GM18519 (cell line): ENCODE measurements around the gene ICAM5.
"Not testable (repeated sequence)": the region's sequence is repeated elsewhere in the genome, so short reads cannot be mapped to it uniquely, and the experiment has no call there.

Experiments
- ATAC-seq: cut with Tn5 transposase; IDR thresholded peaks from one replicate; pipeline ENCODE4 v1.9.1; 2021; ENCODE audit warnings: mild to moderate bottlenecking, moderate library complexity; ENCODE audit not compliant: unreplicated experiment, low FRiP score

ICAM5 gene

DNA sequence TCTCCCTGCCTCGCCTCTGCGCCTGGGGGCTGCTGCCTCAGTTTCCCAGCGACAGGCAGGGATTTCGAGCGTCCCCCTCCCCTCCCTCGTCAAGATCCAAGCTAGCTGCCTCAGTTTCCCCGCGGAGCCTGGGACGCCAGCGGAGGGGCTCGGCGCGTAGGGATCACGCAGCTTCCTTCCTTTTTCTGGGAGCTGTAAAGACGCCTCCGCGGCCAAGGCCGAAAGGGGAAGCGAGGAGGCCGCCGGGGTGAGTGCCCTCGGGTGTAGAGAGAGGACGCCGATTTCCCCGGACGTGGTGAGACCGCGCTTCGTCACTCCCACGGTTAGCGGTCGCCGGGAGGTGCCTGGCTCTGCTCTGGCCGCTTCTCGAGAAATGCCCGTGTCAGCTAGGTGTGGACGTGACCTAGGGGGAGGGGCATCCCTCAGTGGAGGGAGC lies 19.6 kb upstream of the ICAM5 start:
- ATAC-seq: peak; percentile 9

- peak; percentile 42 for ATAC-seq
Observed at GRCh38 chr19:10270616-10271394, 18.9 kb upstream of the ICAM5 start, which contains the start of gene ICAM1. ICAM1 (plus strand) TSS chr19:10271120; CDS start chr19:10271160, 40 bp downstream.

GRCh38 chr19:10271543-10272086 lies 18.1 kb upstream of the ICAM5 start:
- ATAC-seq: no peak

GRCh38 chr19:10274589-10274988 lies 15.2 kb upstream of the ICAM5 start:
- ATAC-seq: no peak

- no peak for ATAC-seq
Observed at GRCh38 chr19:10277795-10278589, 11.8 kb upstream of the ICAM5 start.

- no peak for ATAC-seq
Observed at GRCh38 chr19:10278935-10279334, 10.8 kb upstream of the ICAM5 start.

- ATAC-seq: no peak
Observed at GRCh38 chr19:10279737-10280442, 9.9 kb upstream of the ICAM5 start.

- ATAC-seq: not testable (repeated sequence)
Observed at GRCh38 chr19:10282043-10282442, 7.7 kb upstream of the ICAM5 start.

DNA sequence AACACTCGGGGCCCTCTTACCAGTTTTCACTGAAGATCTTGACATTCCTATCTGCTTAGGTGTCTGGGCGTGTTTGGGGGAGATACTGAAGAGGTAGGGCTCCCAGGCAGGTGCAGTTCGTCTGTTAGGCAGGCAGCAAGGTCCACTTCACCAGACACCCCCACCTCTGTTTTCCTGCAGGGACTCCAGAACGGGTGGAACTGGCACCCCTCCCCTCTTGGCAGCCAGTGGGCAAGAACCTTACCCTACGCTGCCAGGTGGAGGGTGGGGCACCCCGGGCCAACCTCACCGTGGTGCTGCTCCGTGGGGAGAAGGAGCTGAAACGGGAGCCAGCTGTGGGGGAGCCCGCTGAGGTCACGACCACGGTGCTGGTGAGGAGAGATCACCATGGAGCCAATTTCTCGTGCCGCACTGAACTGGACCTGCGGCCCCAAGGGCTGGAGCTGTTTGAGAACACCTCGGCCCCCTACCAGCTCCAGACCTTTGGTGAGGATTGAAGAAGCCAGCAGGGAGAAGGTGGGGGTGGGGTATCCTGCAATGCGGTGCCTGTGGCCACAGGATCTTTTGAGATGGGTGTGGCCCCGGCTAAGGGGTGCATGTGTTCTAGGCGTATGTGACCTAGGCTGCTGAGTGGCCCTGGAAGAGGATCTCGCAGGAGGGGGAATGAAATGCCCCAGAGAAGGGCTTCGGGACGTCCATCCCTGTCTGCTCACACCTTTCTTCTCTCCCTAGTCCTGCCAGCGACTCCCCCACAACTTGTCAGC lies 6.3 kb upstream of the ICAM5 start:
- no peak for ATAC-seq

DNA sequence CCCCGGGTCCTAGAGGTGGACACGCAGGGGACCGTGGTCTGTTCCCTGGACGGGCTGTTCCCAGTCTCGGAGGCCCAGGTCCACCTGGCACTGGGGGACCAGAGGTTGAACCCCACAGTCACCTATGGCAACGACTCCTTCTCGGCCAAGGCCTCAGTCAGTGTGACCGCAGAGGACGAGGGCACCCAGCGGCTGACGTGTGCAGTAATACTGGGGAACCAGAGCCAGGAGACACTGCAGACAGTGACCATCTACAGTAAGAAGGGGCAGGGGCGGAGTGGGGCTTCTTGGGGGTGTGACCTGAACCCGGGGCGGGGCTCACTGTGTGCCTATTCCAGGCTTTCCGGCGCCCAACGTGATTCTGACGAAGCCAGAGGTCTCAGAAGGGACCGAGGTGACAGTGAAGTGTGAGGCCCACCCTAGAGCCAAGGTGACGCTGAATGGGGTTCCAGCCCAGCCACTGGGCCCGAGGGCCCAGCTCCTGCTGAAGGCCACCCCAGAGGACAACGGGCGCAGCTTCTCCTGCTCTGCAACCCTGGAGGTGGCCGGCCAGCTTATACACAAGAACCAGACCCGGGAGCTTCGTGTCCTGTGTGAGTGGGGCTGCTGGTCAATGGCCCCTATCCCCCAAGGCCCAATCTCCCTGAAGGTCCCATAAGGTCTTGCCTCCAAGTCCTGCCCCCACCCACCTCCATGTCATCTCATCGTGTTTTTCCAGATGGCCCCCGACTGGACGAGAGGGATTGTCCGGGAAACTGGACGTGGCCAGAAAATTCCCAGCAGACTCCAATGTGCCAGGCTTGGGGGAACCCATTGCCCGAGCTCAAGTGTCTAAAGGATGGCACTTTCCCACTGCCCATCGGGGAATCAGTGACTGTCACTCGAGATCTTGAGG lies 5.4 kb upstream of the ICAM5 start:
- ATAC-seq: no peak

DNA sequence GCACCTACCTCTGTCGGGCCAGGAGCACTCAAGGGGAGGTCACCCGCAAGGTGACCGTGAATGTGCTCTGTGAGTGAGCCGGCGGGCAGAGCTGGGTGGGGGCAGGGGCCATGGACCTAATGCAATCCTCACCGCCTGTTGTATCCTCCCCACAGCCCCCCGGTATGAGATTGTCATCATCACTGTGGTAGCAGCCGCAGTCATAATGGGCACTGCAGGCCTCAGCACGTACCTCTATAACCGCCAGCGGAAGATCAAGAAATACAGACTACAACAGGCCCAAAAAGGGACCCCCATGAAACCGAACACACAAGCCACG lies 4.8 kb upstream of the ICAM5 start:
- ATAC-seq: no peak

GRCh38 chr19:10285393-10285792 lies 4.4 kb upstream of the ICAM5 start:
- no peak for ATAC-seq

DNA sequence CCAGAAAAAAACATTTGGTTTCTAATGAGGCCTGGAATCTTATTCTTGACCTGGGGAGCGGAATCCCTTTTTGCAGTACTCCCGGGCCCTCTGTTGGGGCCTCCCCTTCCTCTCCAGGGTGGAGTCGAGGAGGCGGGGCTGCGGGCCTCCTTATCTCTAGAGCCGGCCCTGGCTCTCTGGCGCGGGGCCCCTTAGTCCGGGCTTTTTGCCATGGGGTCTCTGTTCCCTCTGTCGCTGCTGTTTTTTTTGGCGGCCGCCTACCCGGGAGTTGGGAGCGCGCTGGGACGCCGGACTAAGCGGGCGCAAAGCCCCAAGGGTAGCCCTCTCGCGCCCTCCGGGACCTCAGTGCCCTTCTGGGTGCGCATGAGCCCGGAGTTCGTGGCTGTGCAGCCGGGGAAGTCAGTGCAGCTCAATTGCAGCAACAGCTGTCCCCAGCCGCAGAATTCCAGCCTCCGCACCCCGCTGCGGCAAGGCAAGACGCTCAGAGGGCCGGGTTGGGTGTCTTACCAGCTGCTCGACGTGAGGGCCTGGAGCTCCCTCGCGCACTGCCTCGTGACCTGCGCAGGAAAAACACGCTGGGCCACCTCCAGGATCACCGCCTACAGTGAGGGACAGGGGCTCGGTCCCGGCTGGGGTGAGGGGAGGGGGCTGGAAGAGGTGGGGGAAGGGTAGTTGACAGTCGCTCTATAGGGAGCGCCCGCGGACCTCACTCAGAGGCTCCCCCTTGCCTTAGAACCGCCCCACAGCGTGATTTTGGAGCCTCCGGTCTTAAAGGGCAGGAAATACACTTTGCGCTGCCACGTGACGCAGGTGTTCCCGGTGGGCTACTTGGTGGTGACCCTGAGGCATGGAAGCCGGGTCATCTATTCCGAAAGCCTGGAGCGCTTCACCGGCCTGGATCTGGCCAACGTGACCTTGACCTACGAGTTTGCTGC lies 2.7 kb upstream of the ICAM5 start, which contains the start of gene ICAM4:
ICAM4 (plus strand) TSS at position 153 of the 935 bp plus-strand sequence; CDS start at position 211, 58 bp downstream.
- ATAC-seq: no peak

DNA sequence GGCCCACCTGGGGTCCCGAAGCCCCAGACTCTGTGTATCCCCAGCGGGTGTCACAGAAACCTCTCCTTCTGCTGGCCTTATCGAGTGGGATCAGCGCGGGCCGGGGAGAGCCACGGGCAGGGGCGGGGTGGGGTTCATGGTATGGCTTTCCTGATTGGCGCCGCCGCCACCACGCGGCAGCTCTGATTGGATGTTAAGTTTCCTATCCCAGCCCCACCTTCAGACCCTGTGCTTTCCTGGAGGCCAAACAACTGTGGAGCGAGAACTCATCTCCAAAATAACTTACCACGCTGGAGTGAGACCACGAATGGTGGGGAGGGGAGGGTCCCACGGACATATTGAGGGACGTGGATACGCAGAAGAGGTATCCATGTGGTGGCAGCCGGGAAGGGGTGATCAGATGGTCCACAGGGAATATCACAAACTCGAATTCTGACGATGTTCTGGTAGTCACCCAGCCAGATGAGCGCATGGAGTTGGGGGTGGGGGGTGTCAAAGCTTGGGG lies 1.0 kb upstream of the ICAM5 start:
- ATAC-seq: no peak

DNA sequence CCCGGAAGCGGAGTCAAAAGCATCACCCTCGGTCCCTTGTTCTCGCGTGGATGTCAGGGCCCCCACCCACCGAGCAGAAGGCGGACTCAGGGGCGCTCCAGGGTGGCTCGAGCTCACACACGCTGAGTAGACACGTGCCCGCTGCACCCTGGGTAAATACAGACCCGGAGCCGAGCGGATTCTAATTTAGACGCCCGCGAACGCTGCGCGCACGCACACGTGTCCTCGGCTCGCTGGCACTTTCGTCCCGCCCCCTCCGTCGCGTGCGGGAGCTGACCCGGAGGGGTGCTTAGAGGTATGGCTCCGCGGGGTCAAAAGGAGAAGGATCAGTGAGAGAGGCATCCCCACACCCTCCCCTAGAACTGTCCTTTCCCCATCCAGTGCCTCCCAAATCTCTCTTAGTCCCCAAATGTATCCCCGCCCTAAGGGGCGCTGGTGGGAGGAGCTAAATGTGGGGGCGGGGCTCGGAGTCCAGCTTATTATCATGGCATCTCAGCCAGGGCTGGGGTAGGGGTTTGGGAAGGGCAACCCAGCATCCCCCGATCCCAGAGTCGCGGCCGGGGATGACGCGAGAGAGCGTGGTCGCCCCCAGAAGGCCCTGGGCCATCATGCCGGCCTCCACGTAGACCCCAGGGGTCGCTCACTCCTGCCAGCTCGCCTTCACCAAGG lies 451 bp upstream of the ICAM5 start:
- no peak for ATAC-seq

- no peak for ATAC-seq
Observed at GRCh38 chr19:10290357-10290875, 664 bp downstream of the ICAM5 start.
